HG03469 (cell line): ENCODE results near the gene IFNL3.
"Not testable (repeated sequence)": the region's sequence is repeated elsewhere in the genome, so short reads cannot be mapped to it uniquely, and the experiment has no call there.

Experiments used
- ATAC-seq: cut with Tn5 transposase; IDR thresholded peaks from one replicate; pipeline ENCODE4 v1.9.1; 2021; ENCODE audit warnings: mild to moderate bottlenecking, moderate library complexity, moderate number of reproducible peaks; ENCODE audit not compliant: unreplicated experiment

IFNL3 gene

GRCh38 chr19:39218230-39219007 is 26.4 kb downstream of the IFNL3 start:
- ATAC-seq = no peak

GRCh38 chr19:39217094-39217493 is 27.7 kb downstream of the IFNL3 start:
- no peak for ATAC-seq

GRCh38 chr19:39215323-39215722 is 29.5 kb downstream of the IFNL3 start:
- ATAC-seq = not testable (repeated sequence)

- no peak for ATAC-seq
Observed at GRCh38 chr19:39212375-39212742, 32.4 kb downstream of the IFNL3 start.

- no peak for ATAC-seq
Observed at GRCh38 chr19:39211731-39212374, 33.0 kb downstream of the IFNL3 start.

- ATAC-seq = no peak
Observed at GRCh38 chr19:39209196-39209595, 35.6 kb downstream of the IFNL3 start.

- no peak for ATAC-seq
Observed at GRCh38 chr19:39208175-39208795, 36.5 kb downstream of the IFNL3 start.

GRCh38 chr19:39207293-39207836 is 37.4 kb downstream of the IFNL3 start:
- ATAC-seq = no peak

GRCh38 chr19:39206122-39206521 is 38.7 kb downstream of the IFNL3 start:
- no peak for ATAC-seq

- no peak for ATAC-seq
Observed at GRCh38 chr19:39205449-39205764, 39.4 kb downstream of the IFNL3 start.

- no peak for ATAC-seq
Observed at GRCh38 chr19:39203372-39204341, 41.1 kb downstream of the IFNL3 start, which contains the start of gene SYCN. SYCN (minus strand) TSS chr19:39204263; CDS start chr19:39204254, 9 bp downstream.

GRCh38 chr19:39202998-39203355 is 41.8 kb downstream of the IFNL3 start:
- no peak for ATAC-seq

- ATAC-seq = no peak
Observed at GRCh38 chr19:39200803-39201115, 44.0 kb downstream of the IFNL3 start.

- ATAC-seq = no peak
Observed at GRCh38 chr19:39200066-39200802, 44.6 kb downstream of the IFNL3 start.

- no peak for ATAC-seq
Observed at GRCh38 chr19:39199025-39199424, 45.8 kb downstream of the IFNL3 start.

- no peak for ATAC-seq
Observed at GRCh38 chr19:39197808-39198207, 47.0 kb downstream of the IFNL3 start.

- ATAC-seq = no peak
Observed at GRCh38 chr19:39196860-39197562, 47.8 kb downstream of the IFNL3 start, which contains the start of gene NCCRP1. NCCRP1 (plus strand) TSS chr19:39196964; CDS start chr19:39196983, 19 bp downstream.

GRCh38 chr19:39196320-39196719 is 48.5 kb downstream of the IFNL3 start:
- no peak for ATAC-seq

- no peak for ATAC-seq
Observed at GRCh38 chr19:39195755-39196154, 49.1 kb downstream of the IFNL3 start.
